RPMI7951 (cell line): ENCODE results near the gene SOBP. TPM values are rescaled to one million over a fixed set of nuclear protein-coding genes. Genes with fewer than 3 reads are reported as not detected.

Source experiments
- DNase-seq: peaks from one replicate; pipeline ENCODE4 v3.0.0-alpha.2; 2012; ENCODE audit warnings: low read depth
- total RNA-seq: library from RNA; depleted of rRNA; stranded (reverse); fragments of >200 nt; shearing (Covaris generic); gene quantifications from 2 replicates; pipeline ENCODE4 v1.2.3, GENCODE V29; 2014

SOBP gene
- total RNA-seq, 1 experiment from 2014 or later, result 0.60 TPM

DNA sequence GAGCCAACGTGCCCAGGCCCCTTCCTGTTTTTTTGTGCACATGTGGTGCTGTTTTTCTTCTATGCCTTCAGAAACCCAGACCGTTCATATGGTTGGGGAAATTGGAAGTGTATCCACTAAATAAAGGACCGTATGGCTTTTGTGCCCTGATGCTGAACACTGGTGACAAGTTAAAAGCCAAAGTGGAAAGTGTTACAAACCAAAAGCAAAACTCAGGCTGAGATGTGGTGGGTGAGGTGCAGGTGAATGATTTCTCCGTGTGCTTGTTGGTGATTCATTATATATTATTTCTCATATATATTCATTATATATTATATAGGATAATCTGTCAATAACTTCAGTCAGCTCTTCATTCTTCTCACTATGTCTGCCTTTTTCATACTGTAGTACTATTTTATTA lies 148.6 kb downstream of the SOBP start:
- no peak for DNase-seq

DNA sequence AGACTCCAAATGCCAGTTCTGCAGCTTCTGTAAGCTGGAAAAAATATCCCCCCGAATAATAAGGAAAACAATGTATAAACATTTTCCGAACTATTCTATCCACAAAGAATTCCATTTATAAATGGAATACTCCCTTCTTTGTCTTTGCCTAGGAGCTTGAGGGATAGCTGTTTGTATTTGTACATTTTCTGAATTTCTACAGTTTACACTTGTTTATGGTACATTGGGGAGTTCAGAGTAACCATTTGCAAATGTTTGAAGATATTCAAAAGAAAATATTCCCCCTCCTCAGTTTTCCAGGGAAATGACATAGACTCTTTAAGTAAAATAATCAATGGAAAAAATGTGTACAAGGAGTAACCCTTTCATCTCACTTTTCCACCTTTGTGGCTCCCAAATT lies 149.6 kb downstream of the SOBP start:
- DNase-seq, result no peak

DNA sequence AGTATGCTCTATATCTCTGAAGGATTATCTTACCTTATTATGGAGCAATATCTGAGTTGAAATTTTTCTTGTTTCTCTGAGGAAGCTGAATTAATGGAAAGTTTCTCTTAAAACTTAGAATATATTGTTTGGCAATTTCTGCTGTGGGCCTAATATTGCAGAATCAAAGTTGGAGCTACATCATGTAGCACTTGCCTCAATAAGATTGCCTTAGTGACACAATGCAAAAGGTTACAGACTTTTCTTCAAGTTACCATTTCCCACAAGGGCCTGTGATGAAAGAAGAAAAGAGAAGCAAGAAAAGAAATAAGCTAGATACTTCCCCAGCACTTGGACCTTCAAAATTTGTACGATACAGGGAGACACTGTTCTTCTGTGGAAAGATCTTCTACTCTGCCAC lies 151.2 kb downstream of the SOBP start:
- no peak for DNase-seq

DNA sequence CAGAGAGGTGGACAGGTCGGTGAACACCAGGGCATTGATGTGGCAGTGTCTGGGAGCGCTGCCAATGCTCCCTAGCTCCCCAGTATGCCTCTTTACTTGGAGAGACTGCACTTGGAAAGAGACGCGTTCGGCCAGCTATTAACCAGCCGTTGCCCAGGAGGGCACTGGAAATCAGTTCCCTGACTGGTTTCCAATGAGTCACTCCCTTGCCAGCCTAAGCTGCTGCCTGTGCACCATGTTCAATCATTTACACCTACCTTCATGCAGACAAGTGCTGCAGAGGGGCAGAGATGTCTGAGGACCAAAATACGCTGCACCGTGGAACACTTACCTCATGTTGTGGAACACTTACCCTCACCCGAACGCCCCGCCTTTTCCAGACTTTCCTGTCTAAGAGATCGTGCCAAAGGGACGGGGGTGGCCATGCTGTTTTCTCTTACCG lies 151.6 kb downstream of the SOBP start:
- no peak for DNase-seq

DNA sequence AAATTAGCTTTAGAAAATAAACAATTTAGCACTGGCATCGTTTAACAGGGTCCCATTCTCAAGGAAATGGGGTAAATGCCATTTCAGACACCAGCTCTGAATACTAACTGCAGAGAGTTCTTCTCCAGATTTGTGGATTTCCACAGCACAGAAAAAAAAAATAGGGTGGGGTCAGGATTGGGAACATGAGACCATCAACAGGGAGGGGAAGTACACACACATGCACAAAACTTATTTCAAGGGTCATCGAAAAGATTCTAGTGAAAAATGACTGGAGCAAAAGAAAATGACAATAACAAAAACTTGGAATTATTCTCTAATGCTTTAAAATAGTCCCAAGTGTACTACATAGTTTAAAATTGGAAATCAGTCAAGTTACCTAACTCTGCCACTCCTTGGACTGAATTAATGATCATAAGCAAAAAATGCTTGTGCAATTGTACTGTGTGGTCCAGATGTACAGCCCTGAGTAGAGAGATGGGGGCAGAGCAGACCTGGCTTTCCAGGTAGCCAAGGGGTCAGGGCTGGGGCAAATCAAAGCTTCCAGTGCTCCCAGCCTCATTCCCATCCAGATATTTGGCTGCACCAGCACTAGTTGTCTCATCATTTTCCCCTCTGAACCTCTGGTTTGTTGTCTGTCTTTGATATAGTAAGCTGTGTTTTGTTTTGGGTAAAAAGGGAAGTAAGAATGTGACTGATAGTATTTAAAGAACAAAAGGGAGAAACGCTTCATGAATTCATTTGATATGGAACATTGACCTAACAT lies 152.4 kb downstream of the SOBP start:
- no peak for DNase-seq

DNA sequence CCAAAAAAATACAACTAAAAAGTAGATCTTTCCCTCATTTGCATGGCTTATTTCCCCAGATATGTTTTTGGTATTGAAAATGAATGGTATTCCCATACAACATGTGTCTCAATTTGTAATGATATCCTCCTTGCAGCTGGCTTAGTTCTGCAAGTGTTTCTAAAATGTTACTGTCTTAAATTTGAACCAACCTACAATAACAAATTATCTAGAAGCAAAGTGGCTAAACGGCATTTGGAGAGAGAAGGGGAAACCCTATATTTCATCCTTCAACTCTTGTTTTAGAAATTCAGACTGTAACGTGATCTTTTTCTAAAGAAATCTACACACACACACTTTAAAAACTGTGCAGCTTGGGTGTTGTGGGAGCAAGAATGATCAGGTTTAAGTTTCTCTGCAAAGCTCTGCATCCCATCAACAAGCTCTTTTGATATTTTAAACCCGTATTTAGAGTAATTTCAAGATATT lies 153.0 kb downstream of the SOBP start:
- DNase-seq, result no peak

DNA sequence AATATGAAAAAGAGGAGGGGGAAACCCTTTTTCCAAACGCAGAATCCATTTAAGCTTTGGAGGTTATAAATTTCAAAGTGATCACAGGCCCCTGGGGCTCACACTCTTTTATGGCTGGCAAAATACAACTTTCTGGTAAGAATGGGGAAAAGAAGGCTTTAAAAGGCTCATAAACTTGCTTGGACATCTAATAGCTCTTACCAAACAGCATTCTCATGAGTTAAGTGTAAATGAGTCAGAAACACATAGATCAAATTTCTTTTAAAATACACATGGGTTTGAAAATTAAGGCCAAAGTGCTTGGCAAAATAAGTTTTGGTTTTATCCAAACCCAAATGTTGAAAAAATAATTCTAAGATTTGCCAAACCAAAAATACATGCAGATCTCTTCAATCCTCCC lies 154.6 kb downstream of the SOBP start:
- DNase-seq, result no peak

DNA sequence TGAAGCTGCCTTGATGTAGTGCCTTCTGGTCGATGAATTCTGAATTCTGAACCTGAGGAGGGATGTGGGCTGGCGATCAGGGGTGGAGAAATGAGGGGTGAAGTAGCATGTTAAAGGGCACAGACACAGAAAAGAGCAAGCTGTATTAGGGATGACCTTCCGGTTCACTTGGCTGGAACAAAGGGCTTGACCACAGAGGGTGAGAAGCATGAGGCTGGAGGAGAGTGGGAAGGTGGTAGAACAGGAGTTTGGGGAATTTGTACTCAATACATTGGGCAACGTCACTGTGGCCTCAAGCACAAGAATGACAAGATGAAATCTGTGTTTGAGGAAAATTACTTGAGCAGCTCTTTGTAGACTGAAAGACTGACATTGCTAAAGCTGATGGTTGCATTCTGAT lies 155.8 kb downstream of the SOBP start:
- no peak for DNase-seq

DNA sequence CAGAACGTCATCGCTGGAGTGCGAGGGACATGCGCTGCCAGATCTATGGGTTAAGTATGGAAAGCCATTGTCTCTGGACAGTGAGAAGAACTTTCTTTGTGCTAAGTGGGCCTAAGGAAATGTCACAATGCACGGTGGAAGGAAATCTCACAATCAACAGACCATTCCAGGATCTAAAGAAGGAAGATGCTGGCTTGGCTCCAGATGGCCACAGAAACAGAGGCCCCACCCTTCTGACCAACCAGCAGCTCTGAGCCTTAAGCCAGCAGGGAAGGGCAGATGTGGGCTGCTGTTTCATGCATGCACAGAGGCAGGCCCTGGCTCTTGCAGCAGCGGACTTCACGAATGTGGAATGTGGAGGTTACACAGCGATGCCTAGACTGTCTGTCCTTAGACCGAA lies 156.3 kb downstream of the SOBP start:
- DNase-seq, result peak; percentile 27

DNA sequence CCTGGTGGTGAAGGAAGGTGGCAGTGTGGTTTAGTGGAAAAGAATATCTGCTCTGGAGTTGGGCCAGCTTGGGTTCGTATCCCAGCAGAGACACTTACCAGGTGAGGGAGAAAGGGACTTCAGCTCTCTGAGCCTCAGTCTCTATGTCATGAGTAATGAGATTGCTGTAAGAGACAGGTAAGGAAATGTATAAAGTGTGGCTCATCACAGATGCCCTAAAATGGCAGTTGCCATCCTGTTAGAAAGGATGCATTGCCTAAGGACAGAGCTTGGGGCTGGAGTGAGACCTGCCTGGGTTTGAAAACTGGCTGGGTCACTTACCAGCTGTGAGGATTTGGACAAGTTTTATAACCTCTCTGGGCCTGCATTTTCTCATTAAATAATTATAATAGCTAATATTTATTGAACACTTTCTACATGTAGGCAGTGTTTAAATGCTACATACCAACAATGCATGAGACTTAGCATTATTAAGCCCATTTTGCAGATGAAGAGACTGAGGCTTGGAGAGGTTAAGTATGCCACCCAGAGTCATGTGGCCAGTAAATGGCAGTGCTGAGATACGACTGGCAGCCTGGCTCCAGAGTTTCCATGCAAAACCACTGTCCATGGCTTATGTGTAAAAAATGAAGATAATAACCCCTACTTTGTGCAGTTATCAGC lies 157.0 kb downstream of the SOBP start:
- DNase-seq, result no peak

DNA sequence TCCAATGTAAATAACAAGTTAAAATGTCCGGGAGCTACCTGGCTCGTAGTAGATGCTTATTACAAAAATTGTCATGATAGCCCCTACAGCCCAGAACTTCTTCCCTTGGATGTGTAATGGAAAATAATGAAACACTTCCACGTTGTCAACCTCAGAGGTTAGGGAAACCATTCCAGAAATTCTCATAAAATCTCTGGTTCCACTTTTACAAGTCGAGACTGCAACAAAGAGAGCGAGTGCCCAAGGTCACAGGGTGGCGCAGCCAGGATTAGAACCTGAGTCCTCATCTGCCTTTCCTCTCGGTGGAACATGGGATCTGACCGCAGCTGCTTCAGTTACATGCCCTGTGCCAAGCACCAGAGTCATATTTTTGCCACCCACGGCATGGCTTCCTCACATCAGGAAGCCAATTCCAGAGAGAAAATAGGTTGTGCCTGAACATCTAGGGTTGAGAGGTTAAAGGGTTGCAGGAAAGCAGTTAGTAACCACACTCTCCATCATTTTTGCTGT lies 157.6 kb downstream of the SOBP start:
- no peak for DNase-seq

DNA sequence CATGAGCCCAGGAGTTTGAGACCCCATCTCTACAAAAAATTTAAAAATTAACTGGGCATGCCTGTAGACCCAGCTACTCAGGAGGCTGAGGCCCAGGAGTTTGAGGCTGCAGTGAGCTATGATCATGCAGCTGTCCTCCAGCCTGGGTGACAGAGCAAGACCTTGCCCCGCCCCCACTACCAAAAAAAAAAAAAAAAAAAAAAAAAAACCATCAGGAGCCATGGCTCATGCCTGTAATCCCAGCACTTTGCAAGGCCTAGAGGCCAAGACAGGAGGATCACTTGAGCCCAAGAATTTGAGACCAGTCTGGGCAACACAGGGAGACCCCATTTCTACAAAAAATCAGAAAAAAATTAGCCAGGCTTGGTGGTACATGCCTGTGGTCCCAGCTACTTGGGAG lies 159.1 kb downstream of the SOBP start:
- no peak for DNase-seq

DNA sequence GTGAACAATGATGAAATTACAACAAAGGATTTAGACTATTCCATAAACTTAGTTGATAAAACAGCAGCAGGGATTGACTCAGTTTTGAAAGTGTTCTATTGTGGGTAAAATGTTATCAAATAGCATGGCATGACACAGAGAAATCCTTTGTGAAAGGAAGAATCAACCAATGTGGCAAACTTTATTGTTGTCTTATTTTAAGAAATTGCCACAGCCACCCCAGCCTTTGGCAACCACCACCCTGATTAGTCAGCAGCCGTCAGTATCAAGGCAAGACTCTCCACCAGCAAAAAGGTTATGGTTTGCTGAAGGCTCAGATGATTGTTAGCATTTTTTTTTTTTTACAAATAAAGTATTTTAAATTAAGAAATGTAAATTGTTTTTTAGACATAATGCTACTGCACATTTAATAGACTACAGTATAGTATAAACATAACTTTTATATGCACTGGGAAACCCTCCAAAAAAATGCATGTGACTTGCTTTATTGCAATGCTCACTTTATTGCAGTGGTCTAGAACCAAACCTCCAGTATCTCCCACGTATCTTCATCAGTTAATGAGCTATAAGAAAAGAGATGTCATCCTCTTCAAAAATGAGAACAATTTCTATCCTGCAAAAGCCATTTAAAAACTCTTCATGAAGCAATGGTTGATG lies 162.7 kb downstream of the SOBP start:
- peak; percentile 45 for DNase-seq

DNA sequence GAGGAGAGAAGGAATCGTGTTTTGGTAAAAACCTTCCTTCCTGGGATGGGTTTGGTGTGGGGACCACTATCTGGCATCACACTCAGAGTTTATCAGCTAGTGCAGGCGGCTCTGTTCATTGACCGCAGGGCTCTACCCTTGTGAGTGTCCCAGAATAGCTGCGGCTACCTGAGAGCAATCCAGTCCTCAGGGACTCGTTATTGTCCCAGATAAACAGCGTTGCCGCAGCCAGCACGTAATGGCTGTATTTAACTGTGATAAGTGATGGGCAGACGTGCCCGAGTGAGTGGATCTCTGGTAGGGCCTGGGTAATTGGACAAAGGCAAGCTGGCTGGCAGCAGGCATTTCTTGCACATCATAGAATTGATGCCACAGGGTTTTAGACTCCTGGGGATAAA lies 163.3 kb downstream of the SOBP start:
- no peak for DNase-seq

DNA sequence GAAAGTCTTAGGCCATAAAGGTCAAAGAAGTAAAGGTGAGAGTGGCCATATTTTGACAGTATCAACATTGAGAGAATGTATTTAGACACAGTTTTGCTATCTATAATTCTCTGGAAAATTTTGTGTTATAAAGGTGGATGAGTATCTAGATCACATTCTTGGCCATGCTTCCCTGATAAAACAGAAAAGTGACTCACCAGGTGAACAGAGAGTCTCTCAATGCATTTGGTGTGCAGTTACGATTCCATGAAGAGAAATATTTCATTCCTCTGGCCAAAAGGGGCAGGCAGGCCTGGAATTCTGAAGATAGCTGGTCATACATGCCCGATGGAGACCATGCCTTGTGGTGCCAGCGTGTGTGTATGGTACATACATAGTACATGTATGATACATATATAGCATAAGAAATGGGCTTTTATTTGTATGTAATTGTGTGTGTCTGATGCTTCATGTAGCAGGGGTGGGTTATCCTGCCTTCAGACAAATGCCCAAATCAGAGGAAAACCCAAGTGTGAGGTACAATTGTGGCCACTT lies 164.0 kb downstream of the SOBP start:
- no peak for DNase-seq

DNA sequence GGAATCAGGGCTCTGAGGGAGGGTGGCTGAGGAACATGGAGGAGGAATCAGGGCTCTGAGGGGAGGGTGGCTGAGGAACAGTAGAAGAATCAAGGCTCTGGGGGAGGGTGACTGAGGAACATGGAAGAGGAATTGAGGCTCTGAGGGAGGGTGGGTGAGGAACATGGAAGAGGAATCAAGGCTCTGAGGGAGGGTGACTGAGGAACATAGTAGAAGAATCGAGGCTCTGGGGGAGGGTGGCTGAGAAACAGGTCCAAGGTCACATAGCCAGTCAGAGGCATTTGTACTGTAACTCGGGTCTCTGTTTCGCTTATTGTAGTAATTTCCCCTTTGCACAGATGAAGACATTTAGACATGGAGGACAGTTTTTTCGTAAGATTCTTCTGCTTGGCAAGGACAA lies 164.8 kb downstream of the SOBP start:
- DNase-seq, result no peak

DNA sequence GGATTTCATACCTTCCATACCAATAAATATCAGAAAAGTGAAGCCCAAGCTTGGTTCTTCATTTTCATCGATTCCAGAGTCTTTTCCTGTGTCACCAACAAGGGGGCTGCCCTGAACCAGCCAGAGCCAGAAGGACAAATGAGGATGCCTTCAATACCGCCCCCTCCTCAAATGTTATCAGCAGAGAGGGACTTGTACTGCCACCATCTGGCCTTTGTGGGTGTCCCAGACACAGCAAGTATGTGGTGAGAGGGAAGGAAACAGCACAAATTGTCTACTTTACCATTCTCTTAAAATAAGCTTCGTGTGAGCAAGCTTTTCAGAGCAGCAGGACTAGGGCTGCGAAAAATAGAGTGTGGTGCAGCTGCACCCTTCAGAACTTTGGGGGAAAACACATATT lies 165.3 kb downstream of the SOBP start:
- no peak for DNase-seq

DNA sequence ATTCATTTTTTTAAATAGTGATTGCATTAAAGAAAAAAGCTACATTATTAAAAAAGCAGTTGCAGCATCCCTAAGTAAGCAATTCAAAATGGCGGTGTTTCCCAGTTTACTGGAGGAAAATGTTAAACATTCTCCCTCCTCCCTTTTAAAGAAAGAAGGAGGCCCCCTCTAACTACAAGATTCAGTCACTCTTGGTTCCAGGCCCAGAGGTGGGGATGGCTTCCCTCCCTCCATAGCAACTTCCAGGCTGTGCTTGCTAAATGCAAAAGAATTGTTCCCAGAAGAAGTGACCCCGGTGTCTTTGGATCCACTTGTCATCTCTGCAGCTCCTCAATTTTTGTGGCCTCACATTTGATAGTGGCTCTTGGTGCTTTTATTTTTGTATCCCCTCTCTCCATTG lies 165.9 kb downstream of the SOBP start:
- no peak for DNase-seq

DNA sequence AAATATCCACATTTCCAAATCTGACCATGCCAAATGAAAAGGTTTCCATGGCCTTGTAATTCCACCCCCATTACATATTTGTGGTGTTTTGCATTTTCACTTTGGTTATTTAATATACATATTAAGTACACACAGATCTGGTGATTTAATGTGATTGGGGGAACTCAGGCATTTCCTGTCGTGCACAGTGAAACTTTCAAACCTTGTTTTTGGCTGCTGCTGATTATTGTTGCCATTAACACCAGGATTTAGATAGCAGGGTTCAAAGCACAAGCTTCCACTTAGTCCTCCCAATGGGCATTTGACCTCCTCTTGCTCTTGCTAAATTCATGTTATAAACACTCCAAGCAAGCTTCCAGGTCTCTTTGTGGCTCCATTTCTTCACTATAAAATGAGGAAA lies 166.5 kb downstream of the SOBP start:
- DNase-seq, result no peak

DNA sequence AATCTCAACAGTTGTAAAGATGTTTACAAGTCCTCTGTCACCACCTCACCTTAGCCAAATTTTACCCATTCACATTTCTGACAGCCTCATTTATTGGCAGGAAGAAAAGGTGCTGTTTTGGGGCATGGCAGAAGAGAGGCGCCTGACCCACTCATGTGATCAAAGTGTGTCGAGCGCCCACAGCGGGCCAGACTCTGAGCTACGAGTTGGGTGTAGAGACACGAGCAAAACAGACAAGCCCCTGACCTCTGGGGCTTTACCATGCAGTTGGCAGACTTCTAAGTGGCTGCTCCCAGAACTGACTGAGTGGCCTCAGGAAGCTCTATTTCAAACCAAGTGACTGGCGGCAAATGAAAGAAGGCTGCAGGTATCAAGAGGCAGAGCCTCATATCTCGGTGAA lies 167.0 kb downstream of the SOBP start:
- DNase-seq, result no peak

DNA sequence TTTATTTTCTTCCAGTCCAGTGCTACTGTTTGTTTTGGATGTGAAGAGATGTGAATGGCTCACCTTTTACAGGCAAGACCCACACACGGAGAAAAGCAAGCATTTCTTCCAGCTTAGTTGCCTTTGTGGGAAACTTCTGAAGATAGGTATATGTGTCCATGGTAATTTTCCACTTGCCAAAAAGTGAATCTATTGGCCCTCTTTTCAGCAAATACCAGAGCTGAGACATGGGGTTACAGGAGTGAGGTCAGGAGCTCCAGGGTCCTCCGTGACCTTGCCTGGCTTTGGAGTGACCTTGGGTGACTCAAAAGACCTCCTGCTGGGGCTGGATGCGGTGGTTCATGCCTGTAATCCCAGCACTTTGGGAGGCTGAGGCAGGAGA lies 167.4 kb downstream of the SOBP start:
- DNase-seq, result no peak

DNA sequence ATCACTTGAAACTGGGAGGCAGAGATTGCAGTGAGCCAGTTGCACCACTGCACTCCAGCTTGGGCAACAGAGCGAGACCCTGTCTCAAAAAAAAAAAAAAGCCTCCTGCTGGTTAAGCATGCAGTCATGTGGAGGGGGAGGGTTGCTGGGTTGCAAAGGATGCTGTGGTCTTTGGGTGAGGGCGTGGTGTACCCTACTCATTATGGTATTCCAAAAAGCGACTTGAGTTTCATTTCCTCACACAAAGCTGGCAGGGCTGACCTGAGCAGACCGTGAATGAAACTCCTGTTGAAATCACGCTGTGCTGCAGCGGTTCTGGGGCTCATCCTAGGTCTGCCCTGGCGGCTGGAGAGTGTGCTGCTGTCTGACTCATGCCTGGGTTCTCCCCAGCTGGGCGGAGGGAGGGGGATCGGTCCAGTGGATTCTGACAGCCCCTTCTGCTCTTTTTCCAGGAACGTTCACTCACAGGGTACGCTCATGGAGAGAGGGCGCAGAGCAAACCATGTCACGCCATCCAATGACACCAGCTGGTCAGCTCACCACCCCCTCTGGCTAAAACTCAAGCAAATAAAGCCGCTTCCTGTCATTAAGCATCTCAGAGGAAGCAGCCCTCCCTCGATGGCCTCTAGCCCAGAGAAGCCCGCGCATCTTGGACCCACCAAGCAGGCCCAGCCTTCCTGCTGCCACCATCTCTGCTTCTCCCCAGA lies 168.0 kb downstream of the SOBP start:
- DNase-seq, result peak; percentile 99
